Stimulated activated CD8-positive, alpha-beta memory T cell treated with anti-CD3 and anti-CD28 coated beads, Interleukin-2, amount 100 ng/mL, for 1 hour (primary cell): ENCODE results near the gene TRMT44.
"Not testable (repeated sequence)": the region's sequence is repeated elsewhere in the genome, so short reads cannot be mapped to it uniquely, and the experiment has no call there.

Experiments used
- DNase-seq, 2 donors: peaks; one replicate each; pipeline ENCODE4 v3.0.0-alpha.2; 2020; ENCODE audit warnings: low read depth in 2 of 2

The TRMT44 gene

GRCh38 chr4:8407316-8407715 lies 33.3 kb upstream of the TRMT44 start:
- DNase-seq, result no peak

DNA sequence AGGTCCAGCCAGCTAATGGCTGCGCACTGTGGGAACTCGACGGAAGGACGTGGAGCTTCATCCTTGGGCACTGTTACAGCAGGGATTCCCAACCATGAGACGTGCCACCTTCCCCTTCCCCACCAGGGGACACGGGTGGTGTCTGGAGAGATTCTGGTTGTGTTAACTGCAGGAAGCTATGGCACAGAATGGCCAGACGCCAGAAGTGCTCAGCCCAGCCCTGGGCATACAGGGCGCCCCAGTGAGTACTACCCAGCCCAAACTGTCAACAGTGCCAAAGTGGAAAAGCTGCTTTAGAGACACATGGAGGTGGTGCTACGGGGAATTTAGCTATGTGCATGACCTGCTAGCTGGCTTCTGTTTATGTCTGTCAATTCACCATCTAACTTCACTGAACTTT lies 32.8 kb upstream of the TRMT44 start:
- DNase-seq, result no peak

- DNase-seq, result peak; percentile 45 to 50
Measured at GRCh38 chr4:8409264-8410065, 31.1 kb upstream of the TRMT44 start.

GRCh38 chr4:8410066-8410625 lies 30.4 kb upstream of the TRMT44 start:
- no peak for DNase-seq

DNA sequence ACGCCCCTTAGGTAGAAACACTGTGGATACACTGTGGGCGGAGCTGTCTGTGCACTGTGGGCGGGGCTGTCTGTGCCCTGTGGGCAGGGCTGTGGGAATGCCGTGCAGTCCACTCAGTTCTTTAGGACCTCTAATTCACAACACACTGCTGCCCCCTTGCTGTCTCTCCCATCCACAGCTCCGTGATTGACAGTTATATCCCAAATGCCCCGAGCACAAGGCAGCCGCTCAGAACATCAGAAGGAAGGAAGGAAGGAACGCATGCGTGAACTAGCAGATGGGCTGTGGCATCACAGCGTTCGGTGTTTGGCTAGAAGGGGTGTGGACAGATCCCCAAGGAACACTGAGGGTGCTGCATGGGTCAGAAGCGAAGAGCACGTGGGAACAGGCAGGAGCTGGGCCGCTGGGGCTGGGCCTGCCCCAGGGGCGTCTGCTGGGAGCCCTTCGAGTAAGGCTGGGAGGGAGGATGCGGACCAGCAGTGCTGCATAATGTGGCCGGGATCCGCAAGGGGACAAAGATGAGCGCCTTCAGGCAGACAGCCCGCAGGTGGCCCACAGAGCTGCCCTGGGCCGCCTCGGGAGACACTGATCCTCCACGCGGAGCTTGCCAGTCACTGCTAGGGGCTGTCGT lies 29.8 kb upstream of the TRMT44 start:
- no peak for DNase-seq

DNA sequence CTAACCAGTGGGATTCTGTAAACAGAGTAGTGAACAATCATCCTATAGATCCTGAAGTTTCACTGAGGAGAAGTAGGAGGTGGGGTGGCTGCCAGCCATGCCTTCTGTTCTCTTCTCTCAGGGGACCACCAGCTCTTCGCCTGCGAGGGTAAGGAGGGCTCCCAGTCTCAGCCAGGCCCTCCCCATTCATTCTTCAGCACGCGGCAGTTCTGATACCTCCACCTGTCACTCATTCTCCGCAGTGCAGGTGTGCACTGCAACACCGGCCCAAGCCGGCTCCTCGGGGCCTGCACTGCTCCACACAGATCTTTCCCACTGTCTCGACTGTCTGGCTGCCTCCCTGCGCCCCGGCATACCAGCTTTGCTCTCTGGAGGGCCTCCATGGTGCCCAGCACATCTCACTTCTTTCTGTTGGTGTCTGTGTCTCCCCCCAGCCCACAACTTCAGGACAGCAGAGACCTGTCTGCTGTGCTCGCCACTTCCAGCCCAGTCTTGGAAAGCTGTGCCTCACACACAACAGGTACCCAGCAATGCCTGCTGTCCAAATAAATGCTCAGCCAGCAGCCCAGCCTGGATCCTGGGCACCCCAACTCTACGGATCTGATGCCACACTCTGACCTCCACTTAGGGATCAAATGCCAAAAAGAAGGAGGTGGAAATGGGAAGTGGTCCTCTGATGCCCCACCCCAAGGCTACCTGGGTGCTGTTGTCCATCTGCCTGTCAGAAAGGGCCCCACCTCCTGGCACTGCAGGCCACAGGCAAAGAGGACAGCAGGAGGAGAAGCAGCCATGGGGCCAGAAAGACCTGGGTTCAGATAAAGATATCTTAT lies 29.0 kb upstream of the TRMT44 start:
- no peak for DNase-seq

- no peak for DNase-seq
Measured at GRCh38 chr4:8412288-8412687, 28.3 kb upstream of the TRMT44 start.

DNA sequence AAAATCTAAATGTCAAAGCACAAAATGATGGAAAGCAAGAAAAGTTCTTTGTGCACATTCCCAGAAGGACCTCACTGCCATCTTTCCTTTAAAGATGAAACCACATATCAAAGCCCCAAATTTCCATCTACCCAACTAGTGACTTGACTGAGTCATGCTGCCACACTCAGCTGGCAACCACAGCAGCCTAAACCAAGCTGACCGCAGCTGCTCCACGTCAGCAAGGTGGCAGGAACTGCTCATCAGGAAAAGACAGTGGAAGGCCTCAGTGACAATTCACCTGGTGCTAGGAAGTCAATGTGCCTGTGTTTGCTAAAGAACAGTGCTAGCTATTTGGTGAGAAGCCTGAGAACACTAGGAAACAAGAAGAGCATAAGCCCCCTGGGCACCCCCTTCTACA lies 26.2 kb upstream of the TRMT44 start:
- no peak for DNase-seq

- no peak for DNase-seq
Measured at GRCh38 chr4:8417071-8417614, 23.4 kb upstream of the TRMT44 start.

- no peak for DNase-seq
Measured at GRCh38 chr4:8419222-8420041, 21.1 kb upstream of the TRMT44 start.

GRCh38 chr4:8420151-8420550 lies 20.4 kb upstream of the TRMT44 start:
- not testable (repeated sequence) for DNase-seq

DNA sequence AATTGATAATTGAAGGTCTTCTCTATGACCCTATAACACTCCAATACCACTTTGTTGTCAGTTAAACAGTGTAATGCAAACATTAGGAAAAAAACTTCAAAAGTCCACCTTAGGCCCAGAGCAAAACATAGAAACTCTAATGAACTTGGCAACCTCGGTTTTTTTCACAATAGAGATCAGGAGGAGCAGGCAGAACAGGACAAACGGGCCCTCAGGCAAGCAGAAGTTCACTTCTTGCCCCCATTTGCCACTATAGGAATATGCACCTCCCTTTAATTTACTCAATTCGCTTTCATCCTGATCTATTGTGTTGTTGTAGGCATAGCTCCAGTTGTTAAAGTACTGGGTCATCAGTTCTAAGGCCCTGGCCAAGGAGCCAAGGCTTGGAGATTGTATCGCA lies 18.2 kb upstream of the TRMT44 start:
- DNase-seq, result no peak

- DNase-seq, result no peak
Measured at GRCh38 chr4:8422786-8423185, 17.8 kb upstream of the TRMT44 start.

- no peak for DNase-seq
Measured at GRCh38 chr4:8427262-8427661, 13.3 kb upstream of the TRMT44 start.

DNA sequence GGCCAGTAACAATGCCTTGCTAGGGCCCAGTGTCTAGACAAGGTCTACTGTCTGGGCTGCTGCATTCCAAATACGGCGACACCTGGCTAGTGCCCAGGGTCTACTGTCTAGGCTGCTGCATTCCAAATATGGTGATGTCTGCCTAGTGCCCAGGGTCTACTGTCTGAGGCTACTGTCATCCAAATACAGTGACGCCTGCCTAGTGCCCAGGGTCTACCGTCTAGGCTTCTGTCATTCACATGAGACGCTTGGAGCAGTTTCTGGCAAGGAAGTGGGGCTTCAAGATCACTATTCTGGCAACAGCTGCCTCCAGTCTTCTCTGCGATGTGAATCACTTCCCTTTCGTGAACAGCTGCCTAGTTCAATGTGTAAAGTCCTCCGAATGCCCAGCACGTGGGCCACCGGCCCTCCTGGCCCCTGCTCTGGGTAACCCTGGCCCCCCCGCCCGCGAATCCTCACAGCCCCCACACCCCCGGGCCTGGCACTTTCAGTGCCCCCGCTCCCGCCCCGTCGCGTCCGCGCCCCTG lies 12.8 kb upstream of the TRMT44 start:
- DNase-seq, result no peak

DNA sequence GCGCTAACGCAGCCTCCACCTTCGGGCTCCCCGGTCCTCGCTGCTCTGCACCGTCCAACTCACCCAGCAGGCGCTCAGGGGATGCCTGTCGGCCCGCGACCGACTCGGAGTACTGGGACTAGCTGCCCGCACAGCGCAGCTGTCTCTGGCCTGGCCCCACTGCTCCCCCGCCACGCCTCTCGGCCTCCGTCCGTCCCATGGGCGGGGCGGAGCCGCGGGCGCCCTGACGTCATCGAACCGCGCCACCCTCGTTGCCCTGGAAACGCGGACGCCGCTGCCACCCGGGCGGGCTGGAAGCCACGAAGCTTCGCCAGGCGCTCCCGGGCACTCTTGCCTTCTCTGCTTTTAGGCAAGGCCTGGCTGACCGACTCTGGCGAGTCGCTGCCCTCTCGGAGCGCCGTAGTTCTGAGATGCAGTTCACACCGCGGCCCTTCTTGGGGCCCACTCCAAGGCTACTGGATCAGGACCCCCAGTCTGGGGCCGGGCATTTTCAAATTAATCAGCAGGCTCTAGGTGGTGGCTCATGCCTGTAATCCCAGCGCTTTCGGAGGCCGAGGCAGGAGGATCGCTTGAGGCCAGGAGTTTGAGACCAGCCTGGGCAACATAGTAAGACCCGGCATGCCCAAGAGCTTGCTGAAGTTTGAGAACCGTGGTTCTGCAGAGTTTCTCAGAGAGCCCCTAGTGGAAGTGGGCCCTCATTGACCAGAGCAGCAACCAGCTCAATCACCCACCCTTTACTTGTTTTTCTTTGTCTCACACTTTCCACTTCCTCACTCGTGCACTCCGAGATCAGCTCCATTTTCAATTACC lies 12.1 kb upstream of the TRMT44 start:
- peak; percentile 85 to 95 for DNase-seq

- DNase-seq, result no peak
Measured at GRCh38 chr4:8431553-8431952, 9.0 kb upstream of the TRMT44 start.

DNA sequence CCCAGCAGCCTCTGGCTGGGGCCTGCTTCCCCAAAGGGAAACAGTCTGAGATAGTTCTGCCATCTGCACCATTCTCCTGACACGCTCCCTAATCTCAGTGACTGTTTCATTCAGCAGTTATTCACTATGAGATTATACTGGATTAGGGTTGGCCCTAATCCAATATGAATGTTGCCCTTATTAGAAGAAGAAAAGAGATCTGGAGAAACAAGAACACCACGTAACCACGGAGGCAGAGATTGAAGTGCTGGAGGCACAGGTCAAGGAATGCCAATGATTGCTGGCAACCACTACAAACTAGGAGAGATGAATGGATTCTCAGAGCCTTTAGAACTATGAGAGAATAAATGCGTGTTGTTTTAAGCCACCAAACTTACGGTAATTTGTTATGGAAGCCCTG lies 7.4 kb upstream of the TRMT44 start:
- no peak for DNase-seq

GRCh38 chr4:8434251-8435073 lies 6.1 kb upstream of the TRMT44 start:
- no peak for DNase-seq
